HG03520 (cell line): ENCODE data around the gene BRPF1.
A peak's percentile ranks its signal among the peaks of the same experiment; 100 is the strongest.
"Not testable (repeated sequence)": the region's sequence is repeated elsewhere in the genome, so short reads cannot be mapped to it uniquely, and the experiment has no call there.

ENCODE experiments used
- ATAC-seq: cut with Tn5 transposase; IDR thresholded peaks from one replicate; pipeline ENCODE4 v1.9.1; 2021; ENCODE audit warnings: mild to moderate bottlenecking, moderate library complexity; ENCODE audit not compliant: unreplicated experiment

The BRPF1 gene

GRCh38 chr3:9768141-9768775 is 36.7 kb downstream of the BRPF1 start:
- no peak for ATAC-seq

- ATAC-seq, result no peak
Observed at GRCh38 chr3:9769012-9769411, 37.5 kb downstream of the BRPF1 start.

GRCh38 chr3:9769426-9770275 is 38.1 kb downstream of the BRPF1 start, which contains the start of gene CAMK1:
CAMK1 (minus strand) TSS chr3:9769947; CDS start chr3:9767749, 2,198 bp downstream.
- ATAC-seq, result peak; percentile 79

GRCh38 chr3:9770276-9770812 is 38.8 kb downstream of the BRPF1 start:
- no peak for ATAC-seq

GRCh38 chr3:9771007-9771406 is 39.5 kb downstream of the BRPF1 start:
- not testable (repeated sequence) for ATAC-seq

GRCh38 chr3:9776896-9777693 is 45.6 kb downstream of the BRPF1 start:
- no peak for ATAC-seq

- no peak for ATAC-seq
Observed at GRCh38 chr3:9777694-9778021, 46.1 kb downstream of the BRPF1 start.

GRCh38 chr3:9778143-9779074 is 46.9 kb downstream of the BRPF1 start:
- no peak for ATAC-seq

GRCh38 chr3:9779075-9779593 is 47.6 kb downstream of the BRPF1 start:
- no peak for ATAC-seq

GRCh38 chr3:9779721-9780457 is 48.4 kb downstream of the BRPF1 start:
- peak; percentile 43 for ATAC-seq

- ATAC-seq, result no peak
Observed at GRCh38 chr3:9780458-9780812, 48.9 kb downstream of the BRPF1 start.

- no peak for ATAC-seq
Observed at GRCh38 chr3:9780910-9781309, 49.4 kb downstream of the BRPF1 start.

- ATAC-seq, result no peak
Observed at GRCh38 chr3:9781551-9781950, 50.0 kb downstream of the BRPF1 start.

GRCh38 chr3:9781978-9782603 is 50.6 kb downstream of the BRPF1 start:
- no peak for ATAC-seq

GRCh38 chr3:9782770-9783169 is 51.2 kb downstream of the BRPF1 start:
- no peak for ATAC-seq

GRCh38 chr3:9783954-9784353 is 52.4 kb downstream of the BRPF1 start:
- ATAC-seq, result no peak

GRCh38 chr3:9784965-9785364 is 53.4 kb downstream of the BRPF1 start:
- no peak for ATAC-seq

- ATAC-seq, result no peak
Observed at GRCh38 chr3:9785602-9786001, 54.1 kb downstream of the BRPF1 start.

- no peak for ATAC-seq
Observed at GRCh38 chr3:9786209-9786739, 54.7 kb downstream of the BRPF1 start.
